ENCODE measurements around the gene CLDN24.

CLDN24 gene

GRCh38 chr4:183322326-183322725 is at the start of gene CLDN24:
CLDN24 (minus strand) TSS chr4:183322426; CDS start chr4:183322426, 0 bp downstream.
- TF ChIP-seq MYC (IDR thresholded peaks at IDR 0.05; ENCODE audit: low read depth, low read length) (no peak), MAX (IDR thresholded peaks at IDR 0.05; ENCODE audit: low read depth, low read length) (no peak), POLR2A (IDR thresholded peaks at IDR 0.05; ENCODE audit: extremely low read depth, insufficient read length) (no peak), CTCF (IDR thresholded peaks at IDR 0.05; ENCODE audit: low read depth, low read length) (no peak)
- DNase-seq (ENCODE audit: low read depth) = no peak
- H3K4me3 ChIP-seq (ENCODE audit: low read depth, low read length) = no peak within 1 kb of the TSS

GRCh38 chr4:183370786-183371185 is 48.6 kb upstream of the CLDN24 start:
- DNase-seq (ENCODE audit: low read depth) = no peak
- H3K4me3 ChIP-seq (ENCODE audit: low read depth, low read length) = no peak overlapping the region
- TF ChIP-seq CTCF (IDR thresholded peaks at IDR 0.05; ENCODE audit: low read depth, low read length) (no peak), MAX (IDR thresholded peaks at IDR 0.05; ENCODE audit: low read depth, low read length) (no peak)

- no peak overlapping the region for H3K4me3 ChIP-seq (ENCODE audit: low read depth, low read length)
- DNase-seq (ENCODE audit: low read depth) = no peak
- no peak for TF ChIP-seq CTCF (IDR thresholded peaks at IDR 0.05; ENCODE audit: low read depth, low read length)
- no peak for TF ChIP-seq MYC (IDR thresholded peaks at IDR 0.05; ENCODE audit: low read depth, low read length)
Measured at GRCh38 chr4:183369073-183369472, 46.8 kb upstream of the CLDN24 start.

GRCh38 chr4:183366206-183366835 is 44.1 kb upstream of the CLDN24 start:
- no peak for DNase-seq (ENCODE audit: low read depth)
- no peak overlapping the region for H3K4me3 ChIP-seq (ENCODE audit: low read depth, low read length)
- no peak for TF ChIP-seq MYC (IDR thresholded peaks at IDR 0.05; ENCODE audit: low read depth, low read length)

GRCh38 chr4:183364025-183364424 is 41.8 kb upstream of the CLDN24 start:
- no peak for DNase-seq (ENCODE audit: low read depth)

GRCh38 chr4:183362916-183363542 is 40.8 kb upstream of the CLDN24 start:
- H3K4me3 ChIP-seq (ENCODE audit: low read depth, low read length) = no peak overlapping the region
- no peak for DNase-seq (ENCODE audit: low read depth)
- no peak for TF ChIP-seq CTCF (IDR thresholded peaks at IDR 0.05; ENCODE audit: low read depth, low read length)
- TF ChIP-seq MAX (IDR thresholded peaks at IDR 0.05; ENCODE audit: low read depth, low read length) = no peak
- TF ChIP-seq POLR2A (IDR thresholded peaks at IDR 0.05; ENCODE audit: extremely low read depth, insufficient read length) = no peak
- no peak for TF ChIP-seq MYC (IDR thresholded peaks at IDR 0.05; ENCODE audit: low read depth, low read length)

More at GRCh38 chr4:183364025-183364424, 41.8 kb upstream of the CLDN24 start:
- TF ChIP-seq CTCF (IDR thresholded peaks at IDR 0.05; ENCODE audit: low read depth, low read length) = no peak
- TF ChIP-seq MYC (IDR thresholded peaks at IDR 0.05; ENCODE audit: low read depth, low read length) = no peak
- TF ChIP-seq POLR2A (IDR thresholded peaks at IDR 0.05; ENCODE audit: extremely low read depth, insufficient read length) = no peak
- no peak for TF ChIP-seq MAX (IDR thresholded peaks at IDR 0.05; ENCODE audit: low read depth, low read length)
- no peak overlapping the region for H3K4me3 ChIP-seq (ENCODE audit: low read depth, low read length)
